ENCODE results near the gene RPL26.
"Not testable (repeated sequence)": the region's sequence is repeated elsewhere in the genome, so short reads cannot be mapped to it uniquely, and the experiment has no call there.

The RPL26 gene

GRCh38 chr17:8362651-8363332, 20.2 kb downstream of the RPL26 start:
- DNase-seq: no peak

DNA sequence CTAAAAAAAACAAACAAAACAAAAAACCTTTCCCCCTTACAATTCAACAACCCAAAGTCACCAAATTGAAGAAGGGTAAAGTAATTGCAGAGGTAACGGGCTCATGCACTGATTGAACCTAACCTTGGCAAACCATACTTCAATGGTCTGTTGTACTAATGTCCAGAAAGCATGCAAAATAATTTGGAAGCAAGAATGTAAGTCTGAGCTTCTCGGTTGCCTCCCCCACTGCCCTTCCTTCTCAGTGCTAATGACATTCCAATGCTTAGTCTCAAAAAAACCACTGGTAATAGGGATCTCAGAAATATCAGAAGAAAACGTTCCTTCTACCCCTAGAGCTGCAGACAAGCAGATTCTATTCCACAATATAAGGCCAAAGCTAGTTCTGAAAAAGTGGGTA, 22.2 kb downstream of the RPL26 start:
- DNase-seq: no peak

DNA sequence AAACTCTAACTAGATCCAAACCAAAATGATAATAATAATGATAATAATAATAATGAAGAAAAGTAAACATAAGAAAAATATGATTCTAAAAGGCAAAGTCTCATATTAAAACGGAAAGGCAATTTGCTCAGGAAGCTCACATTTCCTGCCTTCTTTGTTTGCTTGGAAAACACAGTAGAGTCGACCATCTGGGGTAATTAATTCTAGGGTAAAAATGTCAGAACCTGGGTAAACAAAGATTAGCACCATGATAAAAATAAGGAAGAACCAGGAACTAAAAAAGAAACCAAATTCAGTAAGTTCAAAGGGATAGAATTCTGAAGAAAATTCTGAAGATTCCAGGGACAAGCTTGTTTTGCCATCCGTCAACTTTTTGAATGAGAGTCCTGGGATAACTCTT, 22.7 kb downstream of the RPL26 start:
- peak; percentile 47 for DNase-seq

DNA sequence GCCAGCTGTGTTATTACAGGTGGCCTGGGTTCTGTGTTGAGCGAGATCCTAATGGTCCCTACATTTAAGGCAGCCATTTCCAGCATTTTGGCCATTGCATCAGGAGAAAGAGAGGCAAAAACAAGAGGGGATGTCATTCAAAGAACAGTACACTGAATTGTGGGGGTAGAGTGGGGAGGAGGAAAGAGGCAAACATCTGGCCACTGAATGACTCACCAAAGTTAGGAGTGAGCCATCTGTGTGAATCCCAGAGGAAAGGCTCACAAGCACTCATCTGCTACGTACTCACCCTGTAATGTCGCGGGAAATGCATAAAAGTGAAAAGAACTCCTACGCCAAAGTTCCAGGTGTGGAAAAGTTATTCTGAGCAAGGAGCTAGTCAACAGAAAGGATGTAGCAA, 23.2 kb downstream of the RPL26 start:
- DNase-seq: peak; percentile 91

- no peak for DNase-seq
These were observed 25.1 kb downstream of the RPL26 start for GRCh38 chr17:8357910-8358309.

DNA sequence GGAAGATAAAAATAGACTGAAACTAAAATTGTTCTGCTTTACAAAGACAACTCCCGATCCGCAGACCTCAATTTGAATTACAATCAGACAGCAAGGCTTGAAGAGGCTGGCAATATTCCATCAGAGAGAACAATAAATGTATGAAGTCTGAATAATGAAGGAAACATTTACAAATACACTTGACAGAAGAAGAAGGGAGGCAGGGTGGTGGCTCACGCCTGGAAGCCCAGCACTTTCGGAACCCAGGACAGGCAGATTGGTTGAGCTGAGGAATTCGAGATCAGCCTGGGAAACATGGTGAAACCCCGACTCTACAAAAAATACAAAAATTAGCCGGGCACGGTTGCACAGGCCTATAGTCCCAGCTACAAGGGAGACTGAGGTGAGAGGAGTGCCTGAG, 28.8 kb downstream of the RPL26 start:
- no peak for DNase-seq

DNA sequence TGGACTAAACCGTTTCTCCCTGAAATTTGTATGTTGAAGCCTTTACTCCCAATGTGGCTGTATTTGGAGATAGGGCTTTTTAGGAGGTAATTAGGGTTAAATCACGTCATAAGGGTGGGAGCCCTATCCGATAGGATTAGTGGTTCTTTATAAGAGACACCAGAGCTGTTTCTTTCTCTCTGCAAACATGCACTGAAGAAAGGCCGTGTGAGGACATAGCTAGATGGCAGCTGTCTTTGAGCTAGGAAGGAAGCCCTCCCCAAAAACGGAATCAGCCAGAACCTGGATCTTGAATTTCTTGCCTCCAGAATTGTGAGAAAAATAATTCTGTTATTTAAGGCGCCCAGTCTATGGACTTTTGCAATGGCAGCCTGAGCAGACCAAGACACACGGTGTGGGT, 29.3 kb downstream of the RPL26 start:
- no peak for DNase-seq

- no peak for DNase-seq
These were observed 32.7 kb downstream of the RPL26 start for GRCh38 chr17:8350339-8350738.

- DNase-seq: not testable (repeated sequence)
These were observed 36.0 kb downstream of the RPL26 start for GRCh38 chr17:8347001-8347400.

- no peak for DNase-seq
These were observed 36.9 kb downstream of the RPL26 start for GRCh38 chr17:8345951-8346665.

DNA sequence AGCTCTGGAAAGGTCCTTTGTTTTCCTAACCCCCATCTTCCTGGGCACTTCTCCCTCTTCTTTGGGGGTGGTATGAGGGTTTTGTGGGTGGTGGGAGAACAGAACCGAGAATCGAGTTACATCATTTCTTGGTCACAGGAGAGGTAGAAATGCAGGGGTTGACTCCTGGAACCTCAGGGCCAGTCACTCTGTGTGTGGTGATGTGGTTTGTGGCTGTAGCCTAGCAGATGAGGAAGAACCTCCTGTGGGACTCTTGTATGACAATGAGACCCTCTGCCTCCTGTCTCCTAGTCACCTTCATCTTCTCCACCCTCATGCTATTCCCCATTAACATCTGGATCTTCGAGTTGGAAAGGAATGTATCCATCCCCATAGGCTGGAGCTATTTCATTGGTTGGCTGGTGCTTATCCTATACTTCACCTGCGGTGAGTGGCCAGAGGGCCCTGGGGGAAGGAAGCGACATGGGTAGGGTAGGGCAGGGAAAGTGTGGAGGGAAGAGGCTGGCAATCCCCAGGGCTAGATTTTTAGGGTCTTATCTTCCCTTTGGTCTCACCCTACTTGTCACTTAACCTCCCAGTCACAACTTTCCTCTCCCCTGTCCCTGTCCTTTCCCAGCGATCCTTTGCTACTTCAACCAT, 37.8 kb downstream of the RPL26 start:
- DNase-seq: no peak

- no peak for DNase-seq
These were observed 41.5 kb downstream of the RPL26 start for GRCh38 chr17:8341456-8341855.

GRCh38 chr17:8339540-8339939, 43.5 kb downstream of the RPL26 start, which contains the start of gene ODF4:
Gene ODF4, plus strand, starts transcription at chr17:8339840. Its CDS starts 212 bp downstream, at chr17:8340052.
- DNase-seq: no peak

- DNase-seq: no peak
These were observed 44.2 kb downstream of the RPL26 start for GRCh38 chr17:8338753-8339140.

DNA sequence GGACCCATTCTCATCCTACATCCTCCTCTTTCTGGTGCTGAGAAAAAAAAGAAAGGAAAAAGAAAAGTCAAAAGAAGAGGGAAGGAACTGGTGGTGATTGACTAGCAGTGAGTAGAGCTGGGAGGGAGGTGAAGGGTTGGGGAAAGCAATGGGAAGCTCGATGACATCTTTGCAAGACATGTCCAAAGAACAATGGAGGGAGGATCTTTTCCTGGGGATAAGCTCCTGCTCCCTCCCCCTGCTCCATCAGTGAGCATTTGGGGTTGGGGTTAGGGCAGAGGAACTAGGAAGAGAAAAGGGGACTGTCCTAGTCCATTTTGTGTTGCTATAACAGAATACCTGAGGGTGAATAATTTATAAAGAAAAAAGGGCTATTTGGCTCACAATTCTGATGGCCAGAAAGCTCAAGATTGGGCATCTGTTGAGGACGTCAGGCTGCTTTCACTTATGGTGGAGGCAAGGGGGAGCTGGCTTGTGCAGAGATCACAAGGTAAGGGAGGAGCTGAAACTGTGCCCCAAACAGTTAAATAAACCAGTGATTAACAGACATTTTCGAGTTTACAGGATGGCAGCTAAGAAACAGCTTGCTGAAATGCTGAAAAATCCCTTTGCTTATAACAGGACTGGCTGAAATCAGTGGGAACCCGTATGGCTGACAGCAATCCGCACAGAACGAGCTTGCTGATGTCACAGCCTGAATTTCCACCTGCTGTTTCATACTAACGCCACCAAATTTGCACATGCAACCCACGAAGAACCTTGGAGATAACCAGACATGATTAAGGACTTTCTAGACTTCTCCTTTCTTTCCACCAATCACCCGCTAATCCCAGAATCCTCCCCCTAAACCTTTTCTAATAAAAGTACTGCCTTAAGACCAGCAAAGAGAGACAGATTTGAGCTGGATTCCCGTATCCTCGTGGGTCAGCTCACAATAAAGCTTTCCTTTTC, 44.9 kb downstream of the RPL26 start:
- no peak for DNase-seq

- DNase-seq: no peak
These were observed 49.7 kb downstream of the RPL26 start for GRCh38 chr17:8333281-8333680.

DNA sequence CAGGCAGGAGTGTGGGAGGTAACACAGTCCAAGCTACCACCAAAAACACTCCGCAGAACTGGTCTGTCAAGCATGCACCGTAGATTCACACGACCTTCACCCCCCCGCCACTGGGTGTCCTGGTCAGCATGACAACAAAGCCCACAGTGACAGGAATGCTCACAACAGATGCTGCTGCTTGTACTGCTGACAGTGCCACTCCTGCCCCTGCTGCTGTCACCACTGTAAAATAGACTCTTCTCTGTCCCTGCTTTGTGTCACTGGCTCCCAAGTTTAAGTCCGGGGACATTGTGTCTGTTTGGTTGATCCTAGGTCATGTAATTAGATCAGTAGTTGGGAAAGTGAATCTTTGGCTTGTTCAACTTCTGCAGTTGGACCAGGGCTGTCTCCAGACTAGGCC, 50.3 kb downstream of the RPL26 start:
- no peak for DNase-seq

- DNase-seq: no peak
These were observed 50.9 kb downstream of the RPL26 start for GRCh38 chr17:8332128-8332527.

Measured in NCI-H1694 treated with DMSO at 0.1 percent for 48 hours (cell line).